Neutrophil (primary cell): ENCODE data around the gene LRMDA.

Source experiments
- H3K27ac ChIP-seq: fragments of 200-600 bp; sonication (generic); 2 replicates; pipeline ENCODE4 v1.5.1; 2016; ENCODE audit warnings: mild to moderate bottlenecking, moderate library complexity
- H3K27me3 ChIP-seq: fragments of 200-600 bp; sonication (generic); 2 replicates; pipeline ENCODE4 v1.6.0; 2016; ENCODE audit warnings: mild to moderate bottlenecking
- H3K36me3 ChIP-seq: fragments of 200-600 bp; sonication (generic); 2 replicates; pipeline ENCODE4 v1.5.1; 2017
- H3K4me1 ChIP-seq, 2 experiments: fragments of 200-600 bp in 1 of 2; sonication (generic) in 1 of 2; 1 replicate in 1 of 2; 2 replicates in 1 of 2; pipeline versions ENCODE4 v1.5.1 to v1.6.1; 2013 to 2016; ENCODE audit warnings: low read depth in 1 of 2, low read length in 1 of 2, mild to moderate bottlenecking in 1 of 2, moderate library complexity in 1 of 2; ENCODE audit not compliant: control insufficient read depth in 1 of 2, insufficient read depth in 1 of 2
- H3K4me3 ChIP-seq, 2 experiments: fragments of 200-600 bp in 1 of 2; sonication (generic) in 1 of 2; 1 replicate in 1 of 2; 2 replicates in 1 of 2; pipeline ENCODE4 v1.5.1; 2013 to 2016; ENCODE audit warnings: low read depth in 1 of 2, low read length in 1 of 2, mild to moderate bottlenecking in 1 of 2, moderate library complexity in 1 of 2
- H3K9me3 ChIP-seq: fragments of 200-600 bp; sonication (generic); 2 replicates; pipeline ENCODE4 v1.5.1; 2016
- CTCF ChIP-seq: fragments of 200-600 bp; sonication (generic); IDR thresholded peaks from 2 replicates; pipeline ENCODE4 v1.5.1; 2016; ENCODE audit warnings: antibody characterized with exemption

The LRMDA gene

GRCh38 chr10:75486591-75486990 is 55.2 kb downstream of the LRMDA start:
- Histone ChIP-seq H3K27ac (no peak overlapping the region), H3K27me3 (no peaks in the 10 kb centered on the region), H3K9me3 (no peaks in the 10 kb centered on the region), H3K36me3 (no peaks in the 10 kb centered on the region), H3K4me3 (no peak overlapping the region), H3K4me1 (no peaks in the 10 kb centered on the region)
- no peak for TF ChIP-seq CTCF

DNA sequence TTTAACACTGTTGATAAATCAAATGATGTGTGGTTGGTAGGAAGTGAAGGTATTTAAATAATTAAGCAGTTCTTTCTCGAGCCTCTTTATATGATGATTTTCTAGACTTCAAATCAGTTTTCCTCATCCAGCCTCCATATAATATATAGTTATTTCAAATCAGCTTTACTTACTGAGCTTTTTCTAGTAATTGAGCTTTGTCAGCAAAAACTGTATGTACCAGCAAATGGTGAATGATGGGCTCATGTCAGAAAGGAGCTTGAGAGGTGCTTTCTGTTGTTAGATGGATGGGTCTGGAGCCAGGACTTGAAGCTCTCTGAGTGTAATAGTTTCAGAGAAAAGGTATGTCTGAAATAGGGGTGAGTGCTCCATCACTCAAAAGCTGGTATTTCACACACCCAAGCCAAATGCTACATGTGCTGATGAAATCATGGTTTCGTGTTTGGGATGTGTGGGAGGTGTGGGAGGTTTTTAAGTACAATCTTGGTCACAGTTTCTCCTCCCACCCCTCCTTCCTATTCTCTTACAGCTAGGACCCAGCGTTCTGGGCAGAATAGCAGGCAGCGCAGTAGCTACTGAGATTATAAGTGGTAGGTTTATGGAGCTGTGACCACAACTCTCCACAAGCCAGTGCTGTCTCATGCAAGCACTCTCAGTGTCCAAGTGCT is 55.8 kb downstream of the LRMDA start:
- no peak overlapping the region for H3K27ac ChIP-seq
- no peak overlapping the region for H3K4me3 ChIP-seq
- no peak for TF ChIP-seq CTCF

GRCh38 chr10:75487755-75488125 is 56.3 kb downstream of the LRMDA start:
- TF ChIP-seq CTCF = no peak
- Histone ChIP-seq H3K27ac (no peak overlapping the region), H3K4me1 (peaks cover 0 to 3% of the 10 kb centered on the region in 2 experiments), H3K36me3 (no peaks in the 10 kb centered on the region), H3K27me3 (no peaks in the 10 kb centered on the region), H3K9me3 (no peaks in the 10 kb centered on the region), H3K4me3 (no peak overlapping the region)

More for the DNA sequence above, 55.8 kb downstream of the LRMDA start:
- no peaks in the 10 kb centered on the region for H3K27me3 ChIP-seq
- no peaks in the 10 kb centered on the region for H3K9me3 ChIP-seq
- peaks cover 0 to 3% of the 10 kb centered on the region in 2 experiments for H3K4me1 ChIP-seq
- H3K36me3 ChIP-seq = no peaks in the 10 kb centered on the region

DNA sequence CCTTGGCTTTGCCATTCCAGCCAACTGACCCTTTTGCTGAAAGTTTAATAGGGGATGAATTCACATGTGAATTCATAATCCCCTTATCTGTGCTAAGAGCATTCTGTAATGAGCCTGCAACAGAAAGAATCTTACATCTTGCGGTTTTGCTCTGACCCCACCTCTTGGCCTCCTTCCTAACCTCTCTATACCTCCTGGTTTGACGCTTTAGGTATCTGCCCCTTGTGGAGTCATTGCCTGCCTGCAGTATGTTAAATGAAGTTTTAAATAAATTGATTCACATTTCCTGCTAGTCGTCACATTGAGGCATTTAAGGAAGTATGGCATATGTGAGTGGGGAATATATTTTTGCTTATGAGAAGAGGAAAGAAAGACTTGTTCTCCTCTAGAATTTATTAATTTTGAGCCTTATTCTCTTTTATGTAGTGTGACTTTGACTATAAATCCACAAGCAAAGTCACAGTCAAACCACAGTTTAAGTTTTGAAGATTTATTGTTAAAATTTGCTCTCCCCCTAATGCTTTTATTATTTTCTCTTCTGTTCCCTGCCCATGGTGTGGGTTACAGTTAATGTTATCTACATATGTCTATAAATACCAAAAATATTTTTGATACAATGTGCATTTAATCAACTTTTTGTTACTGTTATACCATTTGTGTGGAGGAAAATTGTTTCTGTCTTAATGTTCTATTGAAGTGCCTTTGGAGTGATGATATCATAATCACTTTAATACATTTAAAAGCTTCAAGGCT is 60.9 kb downstream of the LRMDA start:
- no peak for TF ChIP-seq CTCF

DNA sequence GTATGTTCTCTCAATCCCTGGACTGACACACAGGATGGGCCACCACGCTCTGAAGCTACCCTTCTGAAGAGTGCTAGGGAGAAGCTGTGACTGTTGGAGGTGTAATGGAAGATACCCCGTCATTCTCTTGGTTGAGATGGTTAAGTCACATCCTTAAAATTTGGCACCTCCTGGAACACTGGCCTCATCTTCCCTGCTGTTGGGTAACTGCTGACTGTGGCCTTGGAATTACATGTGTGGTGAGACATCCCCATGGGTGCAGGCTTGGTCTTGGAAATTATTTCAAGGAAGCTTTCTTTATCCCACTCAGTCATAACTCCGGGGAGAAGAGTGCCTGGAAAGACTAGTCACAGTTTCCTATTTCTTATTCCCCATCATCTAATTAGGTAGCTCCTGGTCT is 62.0 kb downstream of the LRMDA start:
- Histone ChIP-seq H3K4me1 (peaks cover 0 to 3% of the 10 kb centered on the region in 2 experiments), H3K9me3 (no peaks in the 10 kb centered on the region), H3K27ac (no peak overlapping the region), H3K4me3 (no peak overlapping the region), H3K27me3 (no peaks in the 10 kb centered on the region), H3K36me3 (no peaks in the 10 kb centered on the region)
- TF ChIP-seq CTCF = no peak

More for the DNA sequence above, 60.9 kb downstream of the LRMDA start:
- H3K4me1 ChIP-seq = peaks cover 0 to 3% of the 10 kb centered on the region in 2 experiments
- H3K9me3 ChIP-seq = no peaks in the 10 kb centered on the region
- H3K4me3 ChIP-seq = no peak overlapping the region
- H3K27ac ChIP-seq = no peak overlapping the region
- H3K36me3 ChIP-seq = no peaks in the 10 kb centered on the region
- H3K27me3 ChIP-seq = no peaks in the 10 kb centered on the region
